GM12865 (cell line): Measurements from ENCODE around the gene OASL.

ENCODE experiments used
- DNase-seq: peaks from one replicate; pipeline ENCODE4 v3.0.0; 2010; ENCODE audit warnings: low read depth
- H3K4me3 ChIP-seq: 2 replicates; pipeline ENCODE4 v1.5.1; 2011; ENCODE audit warnings: mild to moderate bottlenecking, low read depth, low read length, control low read depth
- TF ChIP-seq, protein P1 (sequence below): IDR thresholded peaks from 2 replicates; pipeline ENCODE4 v1.5.1; 2011; ENCODE audit warnings: low read length, control low read depth, low read depth, inconsistent platforms; ENCODE audit not compliant: insufficient read depth; ENCODE audit errors: missing control alignments

OASL gene

DNA sequence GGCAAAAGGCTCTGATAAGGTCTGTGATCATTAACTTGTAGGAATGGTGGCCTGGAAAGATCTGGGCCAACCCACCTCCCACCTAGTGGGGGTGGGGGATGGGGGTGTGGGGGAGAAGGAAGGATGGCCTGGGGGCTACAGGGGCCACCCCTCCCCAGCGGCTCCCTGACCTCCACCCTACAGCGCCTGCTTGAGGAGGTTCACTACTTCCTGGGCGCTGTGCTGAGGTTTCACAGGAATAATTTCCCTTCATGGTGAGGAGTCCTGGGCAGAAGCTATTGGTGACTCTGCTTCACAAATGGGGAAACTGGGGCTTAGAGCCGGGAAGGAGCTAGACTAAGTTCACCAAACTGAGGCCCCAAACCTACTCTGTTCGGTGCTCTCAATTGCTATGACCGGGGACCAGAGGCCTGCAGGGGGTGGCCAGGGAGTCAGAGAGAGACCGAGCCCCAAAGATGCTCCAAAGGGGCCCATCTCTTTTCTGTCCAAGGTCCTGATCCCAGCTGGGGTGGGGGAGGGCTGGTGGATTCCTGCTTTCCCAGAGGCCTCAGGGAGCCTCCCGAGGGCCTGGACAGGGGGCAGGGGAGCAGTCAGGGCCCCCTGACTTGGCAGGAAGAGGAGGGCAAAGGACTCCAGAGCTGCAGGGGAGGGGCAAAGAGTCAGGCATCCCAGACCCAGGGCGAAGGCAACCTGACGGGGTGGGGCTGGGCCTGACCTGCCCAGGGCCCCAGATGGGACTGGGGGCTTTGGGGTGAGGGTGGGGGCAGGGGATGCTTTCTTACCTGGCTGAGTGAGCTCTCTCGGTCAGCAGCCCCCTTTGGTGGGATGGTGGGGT lies 59.0 kb downstream of the OASL start:
- DNase-seq = no peak
- TF ChIP-seq, protein P1, sequence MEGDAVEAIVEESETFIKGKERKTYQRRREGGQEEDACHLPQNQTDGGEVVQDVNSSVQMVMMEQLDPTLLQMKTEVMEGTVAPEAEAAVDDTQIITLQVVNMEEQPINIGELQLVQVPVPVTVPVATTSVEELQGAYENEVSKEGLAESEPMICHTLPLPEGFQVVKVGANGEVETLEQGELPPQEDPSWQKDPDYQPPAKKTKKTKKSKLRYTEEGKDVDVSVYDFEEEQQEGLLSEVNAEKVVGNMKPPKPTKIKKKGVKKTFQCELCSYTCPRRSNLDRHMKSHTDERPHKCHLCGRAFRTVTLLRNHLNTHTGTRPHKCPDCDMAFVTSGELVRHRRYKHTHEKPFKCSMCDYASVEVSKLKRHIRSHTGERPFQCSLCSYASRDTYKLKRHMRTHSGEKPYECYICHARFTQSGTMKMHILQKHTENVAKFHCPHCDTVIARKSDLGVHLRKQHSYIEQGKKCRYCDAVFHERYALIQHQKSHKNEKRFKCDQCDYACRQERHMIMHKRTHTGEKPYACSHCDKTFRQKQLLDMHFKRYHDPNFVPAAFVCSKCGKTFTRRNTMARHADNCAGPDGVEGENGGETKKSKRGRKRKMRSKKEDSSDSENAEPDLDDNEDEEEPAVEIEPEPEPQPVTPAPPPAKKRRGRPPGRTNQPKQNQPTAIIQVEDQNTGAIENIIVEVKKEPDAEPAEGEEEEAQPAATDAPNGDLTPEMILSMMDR = no peak

DNA sequence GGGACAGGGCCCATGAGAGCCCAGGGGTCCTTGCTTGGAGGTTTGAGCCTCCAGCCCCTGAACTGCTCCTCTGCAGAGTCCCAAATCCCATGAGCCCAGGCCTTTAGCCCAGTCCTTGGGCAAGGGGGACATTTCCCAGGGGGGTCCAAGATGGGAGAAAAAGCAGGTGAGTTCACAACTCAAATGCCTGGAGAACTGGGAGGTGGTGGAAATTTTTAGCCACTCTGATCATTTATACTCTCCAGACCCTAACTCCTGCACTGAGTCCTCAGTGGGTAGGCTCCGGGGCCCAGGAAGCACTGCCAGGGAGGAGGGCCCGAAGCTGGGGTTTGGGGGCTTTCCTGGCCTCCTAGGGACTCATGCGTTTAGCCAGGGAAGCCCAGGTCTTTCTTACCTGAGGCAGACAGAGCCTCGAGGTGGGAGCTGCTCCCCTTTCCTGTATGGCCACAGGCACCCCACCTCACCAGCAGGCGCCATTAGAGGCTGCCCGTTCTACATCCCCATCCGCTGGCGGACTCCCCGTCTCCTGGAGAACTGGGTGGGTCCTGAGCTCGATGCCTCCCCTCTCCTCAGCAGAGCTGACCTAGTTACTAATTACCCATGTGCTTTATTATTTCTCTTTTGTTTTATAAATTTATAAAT lies 59.7 kb downstream of the OASL start:
- no peak overlapping the region for H3K4me3 ChIP-seq
- TF ChIP-seq, protein P1 = no peak
- DNase-seq = no peak

More for the DNA sequence above, 59.0 kb downstream of the OASL start:
- H3K4me3 ChIP-seq = no peak overlapping the region

DNA sequence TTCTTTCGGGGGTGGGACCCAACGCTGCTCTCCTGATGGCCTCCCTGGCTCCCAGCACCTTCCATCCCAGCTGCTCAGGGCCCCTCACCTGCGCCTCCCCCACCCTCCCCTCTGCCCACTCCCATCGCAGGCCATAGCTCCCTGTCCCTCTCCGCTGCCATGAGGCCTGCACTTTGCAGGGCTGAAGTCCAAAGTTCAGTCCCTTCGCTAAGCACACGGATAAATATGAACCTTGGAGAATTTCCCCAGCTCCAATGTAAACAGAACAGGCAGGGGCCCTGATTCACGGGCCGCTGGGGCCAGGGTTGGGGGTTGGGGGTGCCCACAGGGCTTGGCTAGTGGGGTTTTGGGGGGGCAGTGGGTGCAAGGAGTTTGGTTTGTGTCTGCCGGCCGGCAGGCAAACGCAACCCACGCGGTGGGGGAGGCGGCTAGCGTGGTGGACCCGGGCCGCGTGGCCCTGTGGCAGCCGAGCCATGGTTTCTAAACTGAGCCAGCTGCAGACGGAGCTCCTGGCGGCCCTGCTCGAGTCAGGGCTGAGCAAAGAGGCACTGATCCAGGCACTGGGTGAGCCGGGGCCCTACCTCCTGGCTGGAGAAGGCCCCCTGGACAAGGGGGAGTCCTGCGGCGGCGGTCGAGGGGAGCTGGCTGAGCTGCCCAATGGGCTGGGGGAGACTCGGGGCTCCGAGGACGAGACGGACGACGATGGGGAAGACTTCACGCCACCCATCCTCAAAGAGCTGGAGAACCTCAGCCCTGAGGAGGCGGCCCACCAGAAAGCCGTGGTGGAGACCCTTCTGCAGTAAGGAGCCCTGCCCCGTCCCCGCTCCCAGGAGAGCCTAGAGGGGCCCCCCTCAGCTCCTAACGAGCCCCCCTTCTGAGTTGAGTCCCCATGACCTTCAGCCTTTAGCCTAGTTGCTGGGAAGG lies 60.5 kb downstream of the OASL start, which contains the start of gene HNF1A:
Gene HNF1A (plus strand): TSS at position 248 of the 924 bp plus-strand sequence. CDS start 226 bp downstream, at position 474.
- no peak within 1 kb of the TSS for H3K4me3 ChIP-seq
- DNase-seq = no peak
- TF ChIP-seq, protein P1 = no peak

DNA sequence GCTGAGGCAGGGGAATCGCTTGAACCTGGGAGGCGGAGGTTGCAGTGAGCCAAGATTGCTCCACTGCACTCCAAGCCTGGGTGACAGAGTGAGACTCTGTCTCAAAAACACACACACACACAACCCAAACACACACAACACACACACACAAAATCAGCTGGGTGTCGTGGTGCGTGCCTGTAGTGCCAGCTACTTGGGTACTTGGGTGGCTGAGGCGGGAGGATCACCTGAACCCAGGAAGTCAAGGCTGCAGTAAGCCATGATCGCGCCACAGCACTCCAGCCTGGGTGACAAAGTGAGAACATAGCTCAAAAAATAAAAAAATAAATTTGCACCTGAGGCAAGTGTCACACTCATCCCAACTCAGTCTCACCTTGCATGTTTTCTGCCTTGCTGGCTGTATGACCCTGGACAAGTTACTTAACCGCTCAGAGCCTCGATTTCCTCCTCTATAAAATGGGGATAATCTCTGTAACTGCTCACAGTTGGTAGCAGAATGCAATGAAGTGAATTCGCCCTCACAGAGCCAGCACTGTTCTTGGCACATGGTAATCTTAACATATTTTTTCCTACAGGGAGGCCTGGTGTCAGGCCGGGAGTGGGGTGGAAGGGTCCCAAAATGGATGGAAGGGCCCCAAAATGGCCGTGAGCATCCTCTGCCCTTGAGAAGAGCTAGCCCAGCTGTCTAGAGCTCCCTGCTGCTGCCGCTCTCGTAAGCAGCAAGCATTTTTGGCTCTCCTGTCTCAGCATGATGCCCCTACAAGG lies 61.3 kb downstream of the OASL start:
- TF ChIP-seq, protein P1 = no peak
- no peak for DNase-seq
- no peak overlapping the region for H3K4me3 ChIP-seq

DNA sequence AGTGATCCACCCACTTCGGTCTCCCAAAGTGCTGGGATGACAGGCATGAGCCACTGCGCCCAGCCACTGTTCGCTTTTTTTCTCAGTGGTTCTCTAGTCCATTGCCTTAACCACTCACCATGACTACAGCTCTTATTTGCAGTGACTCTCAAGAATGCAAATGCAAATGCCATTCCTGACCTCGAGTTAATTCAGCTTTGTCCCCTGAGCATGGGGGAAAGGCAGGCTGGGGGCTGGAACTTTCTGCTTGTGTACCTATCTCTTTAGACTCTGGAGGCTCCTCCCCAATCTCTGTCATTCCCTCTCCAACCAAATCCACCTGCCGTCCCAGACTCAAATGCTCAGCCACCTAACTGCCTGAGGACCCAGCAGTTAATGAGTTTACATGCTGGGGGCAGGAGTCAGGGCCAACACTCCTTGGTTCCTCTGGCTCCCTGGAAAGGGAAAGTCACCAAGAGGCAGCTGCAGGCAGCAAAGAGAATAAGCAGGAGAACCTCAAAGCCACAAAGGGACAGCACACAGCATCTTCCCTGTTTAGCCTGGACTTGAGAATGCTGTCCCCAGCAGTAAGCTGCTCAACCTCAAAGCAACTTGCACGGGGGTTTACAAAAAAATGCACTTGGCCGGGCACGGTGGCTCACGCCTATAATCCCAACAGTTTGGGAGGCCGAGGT lies 66.0 kb downstream of the OASL start:
- TF ChIP-seq, protein P1 = no peak
- H3K4me3 ChIP-seq = no peak overlapping the region
- DNase-seq = no peak
